Stimulated activated CD4-positive, alpha-beta T cell treated with anti-CD3 and anti-CD28 coated beads, Interleukin-4, amount 100 ng/mL, for 4 hours (primary cell): ENCODE data around the gene GHR.

Experiments used
- DNase-seq, 2 experiments: peaks; one replicate each; pipeline ENCODE4 v3.0.0-alpha.2; 2020

GHR gene

DNA sequence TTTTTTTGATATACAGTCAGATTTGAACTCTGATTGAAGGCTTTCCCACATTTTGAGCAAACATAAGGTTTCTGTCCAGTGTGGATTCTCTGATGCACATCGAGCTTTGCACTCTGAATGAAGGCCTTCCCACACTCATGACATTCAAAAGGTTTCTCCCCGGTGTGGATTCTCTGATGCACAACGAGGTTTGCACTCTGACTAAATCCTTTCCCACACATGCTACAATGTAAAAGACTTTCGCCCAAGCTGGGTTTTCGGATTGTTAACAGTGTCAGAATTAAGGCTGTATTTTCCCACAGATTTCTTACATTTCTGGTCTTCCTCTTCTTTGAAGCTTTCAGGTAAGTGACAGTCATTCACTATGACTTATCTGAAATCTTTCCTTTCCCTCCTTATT, 44.3 kb downstream of the GHR start:
- DNase-seq: no peak

DNA sequence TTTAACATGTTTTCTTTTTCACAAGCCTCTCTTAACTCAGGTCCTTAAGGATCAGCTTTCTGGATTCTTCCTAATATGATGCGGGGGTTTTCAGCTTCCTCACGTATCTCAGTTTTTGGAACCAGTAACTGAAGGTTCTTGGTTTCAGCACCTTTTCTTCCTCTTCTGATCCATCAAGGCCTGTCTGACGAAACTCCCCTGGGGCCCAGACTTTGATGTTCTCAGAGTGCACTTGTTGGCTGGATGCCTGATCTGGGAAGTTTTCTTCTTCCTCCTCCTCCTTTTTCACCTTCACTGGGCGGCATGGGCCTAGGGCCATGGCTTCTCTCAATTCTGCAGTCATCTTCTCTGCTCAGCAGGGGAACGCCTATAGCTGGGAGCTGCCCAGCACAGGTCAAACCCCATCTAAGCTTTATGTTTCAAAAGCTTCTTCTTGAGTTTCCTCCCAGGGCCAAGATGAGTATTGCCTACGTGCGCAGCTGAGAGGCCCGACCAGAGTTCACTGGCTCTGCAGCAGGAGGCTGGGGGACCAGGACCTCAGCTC, 44.8 kb downstream of the GHR start:
- no peak for DNase-seq

DNA sequence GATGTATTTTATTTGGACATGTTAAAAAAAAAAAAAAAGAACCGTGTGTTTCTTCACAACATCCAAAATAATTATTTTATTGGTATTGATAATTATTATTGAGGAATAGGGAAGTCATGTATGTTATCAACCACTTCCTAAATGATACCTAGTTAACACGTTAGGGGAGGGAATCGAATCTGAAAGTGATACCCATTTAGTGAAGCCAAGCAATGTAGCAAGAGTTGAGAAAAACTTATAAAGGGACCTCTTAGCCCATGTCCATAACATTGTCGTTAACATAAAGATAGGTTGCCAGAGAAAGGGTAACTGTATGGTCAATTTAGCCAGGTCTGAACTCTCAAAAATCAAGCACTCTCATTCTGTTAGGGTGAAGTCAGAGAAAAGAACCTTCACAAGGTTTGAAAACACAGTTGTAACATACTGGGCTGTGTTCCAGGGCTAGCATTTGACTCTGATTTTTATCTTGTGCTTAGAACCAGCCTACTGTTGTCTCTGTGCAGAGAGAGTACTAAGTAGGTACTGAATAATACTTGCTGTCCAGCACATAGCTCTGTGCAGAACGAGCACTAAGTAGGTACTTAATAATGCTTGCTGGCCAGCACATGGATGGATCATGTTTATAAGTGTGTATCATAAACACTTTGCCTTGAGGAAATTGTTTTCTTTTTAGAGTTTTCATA, 60.4 kb downstream of the GHR start:
- no peak for DNase-seq

GRCh38 chr5:42487077-42487476, 63.8 kb downstream of the GHR start:
- DNase-seq: no peak

GRCh38 chr5:42487821-42488220, 64.6 kb downstream of the GHR start:
- no peak for DNase-seq

DNA sequence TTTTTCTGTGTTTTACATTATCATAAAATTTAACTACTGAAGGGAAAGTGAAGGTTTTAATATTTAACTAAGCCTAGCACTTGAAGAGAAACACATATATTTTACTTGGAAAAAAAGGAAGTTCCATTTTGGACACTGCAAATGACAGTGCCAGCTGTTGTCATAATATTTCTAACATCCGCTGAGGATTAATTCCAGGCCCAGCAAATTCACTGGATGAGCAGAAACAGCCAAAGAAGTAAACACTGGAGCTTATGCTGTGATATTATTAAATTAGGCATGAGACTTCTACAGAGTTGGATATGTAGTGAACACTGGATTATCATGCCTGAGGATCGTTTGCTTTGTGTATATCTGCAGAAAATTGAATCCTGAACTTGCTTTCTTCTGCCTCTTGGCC, 67.6 kb downstream of the GHR start:
- DNase-seq: no peak

GRCh38 chr5:42491699-42492098, 68.5 kb downstream of the GHR start:
- DNase-seq: no peak

GRCh38 chr5:42492974-42493373, 69.7 kb downstream of the GHR start:
- no peak for DNase-seq

GRCh38 chr5:42494414-42494813, 71.2 kb downstream of the GHR start:
- DNase-seq: no peak

DNA sequence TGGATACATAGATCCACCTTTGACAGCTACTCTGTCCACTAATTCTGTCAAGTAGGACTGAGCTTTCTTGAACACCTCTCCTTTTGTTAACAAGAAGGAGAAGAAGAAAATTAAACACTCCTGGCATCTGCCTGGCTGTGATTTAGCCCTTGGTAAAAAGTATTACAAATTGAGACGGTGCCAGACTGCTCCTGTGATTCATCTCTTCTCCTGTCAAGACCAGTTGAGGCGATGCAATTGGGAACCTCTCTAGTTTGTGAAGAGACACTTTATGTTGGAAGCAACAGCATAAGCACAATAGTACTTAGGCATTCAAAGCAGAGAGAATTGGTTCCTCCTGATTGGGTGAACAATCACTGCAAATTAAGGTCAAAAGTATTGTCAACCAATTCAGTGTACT, 72.7 kb downstream of the GHR start:
- no peak for DNase-seq

GRCh38 chr5:42496397-42497156, 73.3 kb downstream of the GHR start:
- no peak for DNase-seq

- no peak for DNase-seq
These were observed 74.8 kb downstream of the GHR start for GRCh38 chr5:42498000-42498399.

GRCh38 chr5:42499016-42499415, 75.8 kb downstream of the GHR start:
- DNase-seq: no peak

DNA sequence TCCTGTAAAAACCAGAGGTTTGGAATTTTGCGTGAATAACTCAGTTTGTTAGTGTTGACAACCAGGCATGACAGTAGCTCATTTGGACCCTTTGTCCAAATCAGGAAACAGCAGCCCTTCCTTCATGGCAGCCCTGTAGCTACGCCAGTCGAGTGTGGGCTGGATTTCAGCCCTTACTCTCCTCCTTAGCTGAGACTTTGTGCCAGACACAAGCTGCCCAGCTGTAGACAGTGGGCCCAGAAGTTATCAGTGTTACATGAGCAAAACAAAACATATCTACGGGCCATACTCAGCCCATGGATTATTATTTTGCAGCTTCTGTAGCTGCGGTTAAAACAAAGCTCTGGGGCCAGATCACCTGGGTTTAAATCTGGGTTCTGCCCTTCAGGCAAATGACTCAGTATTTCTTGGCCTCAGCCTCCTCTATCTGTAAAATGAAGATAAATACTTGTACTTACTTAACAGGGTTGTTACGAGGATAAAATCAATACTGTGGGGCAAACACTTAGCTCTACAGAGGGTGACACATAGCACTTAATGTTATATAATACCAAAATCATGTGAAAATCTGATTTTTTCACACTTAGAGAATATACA, 76.9 kb downstream of the GHR start:
- no peak for DNase-seq

GRCh38 chr5:42502613-42503470, 79.6 kb downstream of the GHR start:
- no peak for DNase-seq

DNA sequence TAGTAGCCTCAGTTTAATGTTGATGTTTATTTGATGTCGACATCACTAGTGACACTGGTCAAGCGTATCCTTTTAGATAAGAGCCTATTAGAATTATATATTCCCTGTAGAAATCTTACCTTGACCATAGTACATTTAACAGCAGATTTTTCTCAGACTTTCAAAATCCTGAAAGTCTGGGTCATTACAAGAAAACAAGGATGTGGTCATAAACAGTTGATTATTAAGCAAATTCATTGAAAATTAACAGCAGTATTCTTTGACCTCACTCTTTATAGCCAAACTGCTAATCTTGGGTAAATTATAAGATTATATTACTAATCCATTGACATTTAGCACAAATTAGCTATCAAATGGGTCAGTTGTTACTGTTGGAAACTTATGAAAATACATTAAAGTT, 83.4 kb downstream of the GHR start:
- DNase-seq: no peak

GRCh38 chr5:42507451-42508097, 84.3 kb downstream of the GHR start:
- no peak for DNase-seq

DNA sequence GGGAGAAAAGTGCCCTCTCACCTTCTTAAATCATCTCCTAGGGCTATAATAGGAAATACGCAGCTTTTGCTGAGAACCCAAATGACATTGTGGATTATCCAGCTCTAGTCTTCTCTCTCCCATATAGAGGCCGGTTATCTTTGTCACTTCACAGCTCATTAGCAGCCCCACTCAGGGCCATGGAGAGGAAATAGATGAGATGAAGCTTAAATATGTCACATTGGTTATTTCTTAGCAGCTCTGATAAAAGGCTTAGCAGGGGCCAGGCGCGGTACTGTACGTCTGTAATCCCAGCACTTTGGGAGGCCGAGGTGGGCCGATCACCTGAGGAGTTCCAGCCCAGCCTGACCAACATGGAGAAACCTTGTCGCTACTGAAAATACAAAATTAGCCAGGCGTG, 90.0 kb downstream of the GHR start:
- no peak for DNase-seq

DNA sequence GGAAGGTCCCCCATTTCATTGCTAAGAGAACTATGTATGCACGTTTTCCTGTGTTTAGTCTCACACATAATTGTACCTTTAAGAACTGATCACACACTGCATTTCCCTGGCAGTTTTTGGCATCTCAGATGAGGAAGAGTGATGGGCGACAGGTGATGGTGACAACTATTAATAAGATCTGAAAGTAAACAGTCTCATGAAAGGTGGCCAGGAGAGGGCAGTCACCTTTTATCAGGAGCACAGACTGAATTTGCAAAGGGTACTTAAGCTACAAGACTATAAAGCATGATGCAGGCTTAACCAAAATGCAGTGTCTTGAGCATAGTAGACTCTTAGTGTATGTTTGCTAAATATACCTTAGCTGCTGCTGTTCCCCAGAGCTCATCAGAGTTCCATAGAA, 91.5 kb downstream of the GHR start:
- no peak for DNase-seq

- no peak for DNase-seq
These were observed 92.3 kb downstream of the GHR start for GRCh38 chr5:42515504-42515903.

DNA sequence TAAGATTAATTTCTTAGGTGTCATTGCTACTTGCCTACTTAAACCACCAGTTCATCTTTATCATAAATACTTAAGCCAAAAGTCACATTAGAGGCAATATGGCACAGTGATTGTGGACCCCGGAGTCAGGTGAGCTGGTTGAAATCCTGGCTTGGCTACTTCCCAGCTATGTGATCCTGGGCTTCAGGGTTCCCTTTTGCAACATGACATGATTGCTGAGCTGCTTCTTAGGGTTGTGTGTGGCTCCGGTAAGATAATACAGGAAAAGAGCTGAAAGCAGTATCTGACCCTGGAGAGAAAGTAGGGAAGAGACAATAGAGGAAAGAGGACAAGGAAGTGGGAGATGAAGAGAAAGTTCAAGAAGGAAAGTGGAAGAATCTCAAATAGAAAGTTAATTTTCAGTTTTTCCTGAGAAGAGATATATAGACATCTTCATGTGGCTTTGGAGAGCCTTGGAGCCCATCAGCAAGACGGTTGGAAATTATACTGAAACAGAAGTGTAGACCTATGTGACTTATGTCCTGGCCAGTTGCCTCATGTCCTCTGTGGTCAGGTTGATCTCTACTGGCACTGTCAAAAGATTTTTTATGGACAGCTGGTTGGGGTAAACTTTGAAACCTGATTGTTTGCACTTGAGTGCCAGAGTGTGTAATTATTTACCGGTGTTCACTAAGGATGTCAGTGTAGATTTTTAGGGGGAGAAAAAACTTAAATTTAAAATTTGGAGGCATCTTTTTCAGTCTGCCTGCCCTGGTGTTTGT, 93.2 kb downstream of the GHR start:
- no peak for DNase-seq

GRCh38 chr5:42517164-42517563, 93.9 kb downstream of the GHR start:
- no peak for DNase-seq
